SU-DHL-6 (cell line): ENCODE data around the gene LPIN1.

ENCODE experiments used
- H2AFZ ChIP-seq: fragments of 200-600 bp; sonication (generic); 2 replicates; pipeline ENCODE4 v1.6.1; 2014; ENCODE audit warnings: low read depth, mild to moderate bottlenecking, moderate library complexity, mixed read lengths, antibody characterized with exemption, low read length; ENCODE audit not compliant: severe bottlenecking
- H3F3A ChIP-seq: fragments of 200-600 bp; shearing (Covaris generic); 2 replicates; pipeline ENCODE4 v1.6.0; 2016; ENCODE audit warnings: antibody characterized with exemption, mild to moderate bottlenecking; ENCODE audit not compliant: insufficient read depth
- H3K27ac ChIP-seq: fragments of 200-600 bp; sonication (generic); 2 replicates; pipeline ENCODE4 v1.5.1; 2016; ENCODE audit warnings: low read depth, mild to moderate bottlenecking, low read length, moderate library complexity, mixed read lengths
- H3K27me3 ChIP-seq: fragments of 200-600 bp; sonication (generic), shearing (Covaris generic); 2 replicates; pipeline ENCODE4 v1.6.0; 2014; ENCODE audit warnings: mild to moderate bottlenecking, low read length
- H3K36me3 ChIP-seq: fragments of 200-600 bp; sonication (generic); 2 replicates; pipeline ENCODE4 v1.6.1; 2014; ENCODE audit warnings: mild to moderate bottlenecking, low read length, mixed read lengths
- H3K4me2 ChIP-seq: fragments of 300-600, 200-600 bp; shearing (Covaris generic), sonication (generic); 2 replicates; pipeline ENCODE4 v1.6.0; 2014; ENCODE audit warnings: low read length, low read depth, mild to moderate bottlenecking; ENCODE audit not compliant: poor library complexity, severe bottlenecking
- H3K4me3 ChIP-seq: fragments of 200-600 bp; sonication (generic); 2 replicates; pipeline ENCODE4 v1.5.1; 2014; ENCODE audit warnings: antibody characterized with exemption, low read length, mild to moderate bottlenecking, mixed read lengths; ENCODE audit not compliant: insufficient read depth, poor library complexity, severe bottlenecking
- H3K79me2 ChIP-seq: fragments of 200-600 bp; sonication (generic); 2 replicates; pipeline ENCODE4 v1.6.1; 2014; ENCODE audit warnings: mild to moderate bottlenecking, low read length, moderate library complexity; ENCODE audit not compliant: insufficient read depth
- H3K9ac ChIP-seq: fragments of 200-600 bp; sonication (generic); 2 replicates; pipeline ENCODE4 v1.7.0; 2014; ENCODE audit warnings: mild to moderate bottlenecking, low read length
- H3K9me2 ChIP-seq: fragments of 200-600 bp; sonication (generic); replicated peaks from 2 replicates; pipeline ENCODE4 v1.6.1; 2014; ENCODE audit warnings: low read length; ENCODE audit not compliant: insufficient read depth
- H3K9me3 ChIP-seq: fragments of 200-600 bp; sonication (generic); 2 replicates; pipeline ENCODE4 v1.6.1; 2014; ENCODE audit warnings: low read length, mixed read lengths; ENCODE audit not compliant: insufficient read depth
- H4K20me1 ChIP-seq: fragments of 200-600 bp; sonication (generic); 2 replicates; pipeline ENCODE4 v1.6.1; 2014; ENCODE audit warnings: low read depth, mild to moderate bottlenecking, antibody characterized with exemption, low read length, moderate library complexity, mixed read lengths
- EZH2phosphoT487 ChIP-seq: fragments of 200-600 bp; sonication (generic), shearing (Covaris generic); conservative IDR thresholded peaks from 2 replicates; pipeline ENCODE4 v1.6.1; 2018; ENCODE audit warnings: mild to moderate bottlenecking, antibody characterized with exemption, low read length, moderate library complexity, mixed read lengths
- TF ChIP-seq, protein P1 (sequence below): fragments of 200-600 bp; sonication (generic); IDR thresholded peaks from one replicate; pipeline ENCODE4 v1.5.1; 2017; ENCODE audit warnings: antibody characterized with exemption, mild to moderate bottlenecking, low read length, moderate library complexity; ENCODE audit not compliant: insufficient read depth, poor library complexity, severe bottlenecking

LPIN1 gene

GRCh38 chr2:11795590-11795989, 49.2 kb downstream of the LPIN1 start:
- H3K9me3 ChIP-seq = no peaks in the 10 kb centered on the region

GRCh38 chr2:11796190-11797171, 50.0 kb downstream of the LPIN1 start:
- Histone ChIP-seq H3K4me3 (no peak overlapping the region), H3K4me2 (no peak overlapping the region), H3K9me3 (no peaks in the 10 kb centered on the region), H3K27ac (no peak overlapping the region), H3K9me2 (no peaks in the 10 kb centered on the region), H4K20me1 (no peaks in the 10 kb centered on the region), H3K27me3 (no peaks in the 10 kb centered on the region), H2AFZ (no peak overlapping the region), H3F3A (no peaks in the 10 kb centered on the region), H3K79me2 (no peaks in the 10 kb centered on the region), H3K9ac (no peak overlapping the region), H3K36me3 (peaks cover 44% of the 10 kb centered on the region)
- no peak for TF ChIP-seq EZH2phosphoT487
- TF ChIP-seq, protein P1, sequence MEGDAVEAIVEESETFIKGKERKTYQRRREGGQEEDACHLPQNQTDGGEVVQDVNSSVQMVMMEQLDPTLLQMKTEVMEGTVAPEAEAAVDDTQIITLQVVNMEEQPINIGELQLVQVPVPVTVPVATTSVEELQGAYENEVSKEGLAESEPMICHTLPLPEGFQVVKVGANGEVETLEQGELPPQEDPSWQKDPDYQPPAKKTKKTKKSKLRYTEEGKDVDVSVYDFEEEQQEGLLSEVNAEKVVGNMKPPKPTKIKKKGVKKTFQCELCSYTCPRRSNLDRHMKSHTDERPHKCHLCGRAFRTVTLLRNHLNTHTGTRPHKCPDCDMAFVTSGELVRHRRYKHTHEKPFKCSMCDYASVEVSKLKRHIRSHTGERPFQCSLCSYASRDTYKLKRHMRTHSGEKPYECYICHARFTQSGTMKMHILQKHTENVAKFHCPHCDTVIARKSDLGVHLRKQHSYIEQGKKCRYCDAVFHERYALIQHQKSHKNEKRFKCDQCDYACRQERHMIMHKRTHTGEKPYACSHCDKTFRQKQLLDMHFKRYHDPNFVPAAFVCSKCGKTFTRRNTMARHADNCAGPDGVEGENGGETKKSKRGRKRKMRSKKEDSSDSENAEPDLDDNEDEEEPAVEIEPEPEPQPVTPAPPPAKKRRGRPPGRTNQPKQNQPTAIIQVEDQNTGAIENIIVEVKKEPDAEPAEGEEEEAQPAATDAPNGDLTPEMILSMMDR = no peak

More at GRCh38 chr2:11795590-11795989, 49.2 kb downstream of the LPIN1 start:
- H3K9me2 ChIP-seq = no peaks in the 10 kb centered on the region
- no peaks in the 10 kb centered on the region for H4K20me1 ChIP-seq
- no peak overlapping the region for H2AFZ ChIP-seq
- H3K4me2 ChIP-seq = no peak overlapping the region
- no peak overlapping the region for H3K9ac ChIP-seq
- TF ChIP-seq, protein P1 = no peak
- TF ChIP-seq EZH2phosphoT487 = no peak
- H3K27ac ChIP-seq = no peak overlapping the region
- no peaks in the 10 kb centered on the region for H3K79me2 ChIP-seq
- no peaks in the 10 kb centered on the region for H3K27me3 ChIP-seq
- no peaks in the 10 kb centered on the region for H3F3A ChIP-seq
- H3K4me3 ChIP-seq = no peak overlapping the region
- H3K36me3 ChIP-seq = peaks cover 47% of the 10 kb centered on the region

DNA sequence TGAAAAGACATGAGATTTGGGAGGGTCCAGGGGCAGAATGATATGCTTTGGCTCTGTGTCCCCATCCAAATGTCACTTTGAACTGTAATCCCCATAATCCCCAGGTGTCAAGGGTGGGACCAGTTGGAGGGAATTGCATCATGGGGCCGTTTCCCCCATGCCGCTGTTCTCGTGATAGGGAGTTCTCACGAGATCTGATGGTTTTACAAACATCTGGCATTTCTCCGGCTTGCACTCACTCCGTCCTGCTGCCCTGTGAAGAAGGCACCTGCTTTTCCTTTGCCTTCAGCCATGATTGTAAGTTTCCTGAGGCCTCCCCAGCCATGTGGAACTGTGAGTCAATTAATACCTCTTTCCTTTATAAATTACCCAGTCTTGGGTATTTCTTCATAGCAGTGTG, 51.4 kb downstream of the LPIN1 start:
- Histone ChIP-seq H3K4me3 (no peak overlapping the region), H3K27me3 (no peaks in the 10 kb centered on the region), H3K9me3 (no peaks in the 10 kb centered on the region), H3K9ac (no peak overlapping the region), H3K79me2 (no peaks in the 10 kb centered on the region), H3F3A (no peaks in the 10 kb centered on the region), H3K36me3 (peaks cover 42% of the 10 kb centered on the region), H3K27ac (no peak overlapping the region), H4K20me1 (no peaks in the 10 kb centered on the region), H2AFZ (no peak overlapping the region), H3K9me2 (no peaks in the 10 kb centered on the region), H3K4me2 (no peak overlapping the region)
- TF ChIP-seq EZH2phosphoT487 = no peak
- TF ChIP-seq, protein P1 = no peak
